Ovary (tissue), 9 donors: ENCODE measurements around the gene ITSN2. TPM values are rescaled to one million over a fixed set of nuclear protein-coding genes. Genes with fewer than 3 reads are reported as not detected.

Experiments
- DNase-seq, 5 donors: peaks; one replicate each; pipeline ENCODE4 v3.0.0-alpha.2; 2019 to 2020
- H3K27ac ChIP-seq, 2 donors: fragments of 200-600 bp; one replicate each; pipeline versions ENCODE4 v1.5.1 to v1.8.0; 2019 to 2022
- H3K27me3 ChIP-seq: fragments of 200-600 bp; one replicate; pipeline ENCODE4 v1.8.0; 2022
- H3K36me3 ChIP-seq: fragments of 200-600 bp; sonication (generic); one replicate; pipeline ENCODE4 v1.5.1; 2019
- H3K4me1 ChIP-seq: one replicate; pipeline ENCODE4 v1.8.1; 2013; ENCODE audit warnings: mild to moderate bottlenecking, moderate library complexity; ENCODE audit not compliant: insufficient read depth
- H3K4me3 ChIP-seq: fragments of 200-600 bp; sonication (generic); one replicate; pipeline ENCODE4 v1.5.1; 2017
- H3K9me3 ChIP-seq, 2 donors: fragments of 200-600 bp in 1 of 2; sonication (generic) in 1 of 2; one replicate each; pipeline versions ENCODE4 v1.5.1 to v1.8.1; 2013 to 2019; ENCODE audit warnings: mild to moderate bottlenecking in 1 of 2, moderate library complexity in 1 of 2
- CTCF ChIP-seq, 3 donors: fragments of 450-650 bp in 2 of 3; fragments of 200-600 bp in 1 of 3; IDR thresholded peaks; one replicate each; pipeline versions ENCODE4 v1.5.1 to v1.8.0; 2016 to 2022; ENCODE audit warnings: antibody characterized with exemption in 3 of 3, mild to moderate bottlenecking in 1 of 3
- EP300 ChIP-seq: sonication (generic); formaldehyde crosslinking; IDR thresholded peaks from one replicate; pipeline ENCODE4 v1.6.1; 2017; ENCODE audit warnings: antibody characterized with exemption
- POLR2A ChIP-seq: fragments of 450-650 bp; IDR thresholded peaks from one replicate; pipeline ENCODE4 v1.6.1; 2017; ENCODE audit warnings: antibody characterized with exemption, mild to moderate bottlenecking, moderate library complexity
- WGBS, 3 donors: extraction: QIAGEN DNeasy Blood & Tissue Kit in 1 of 3; methylation state at CpG; one replicate each; pipeline versions ENCODE4 v1.1.5 to v1.1.7; 2013 to 2017; 5-methylcytosine and 5-hydroxymethylcytosine counted together
- intact Hi-C, 4 donors: fragments of 100-400 bp; cut with DNase I; formaldehyde crosslinking; loops; one replicate each; pipeline versions ENCODE4 v1.11.0 to v1.15.1; 2022 to 2023
- polyA plus RNA-seq, 2 donors: library from polyadenylated mRNA; stranded (reverse); fragments of 200-250 nt in 1 of 2; fragments of 350-450 nt in 1 of 2; fragmentation: Illumina TruSeq in 1 of 2; extraction: RNeasy Lipid Tissue Mini Kit (QIAGEN cat#74804) in 1 of 2; gene quantifications; one replicate each; pipeline ENCODE4 v1.2.3, GENCODE V29; 2013 to 2014
- total RNA-seq, 7 donors: library from RNA; depleted of rRNA in 2 of 7; stranded (reverse); fragments of >200 nt in 2 of 7; fragmentation: NEBNext Ultra II Directional in 3 of 7; extraction: Animal tissue kit (Norgen Biotek cat#: 25700) in 3 of 7; gene quantifications; one replicate each; pipeline versions ENCODE4 v1.1.0 to v1.2.4, GENCODE V29; 2016 to 2023
- donor health status: DM: no; HTN: no; CAD: no; lungs with moderate emphysema.
- donor health status: DM: no; HTN: no; CAD: no.
- donor health status: Bipolar disorder and iron deficiency.
- donor health status: DM: yes; HTN: yes; CAD: no.
- donor health status: DM: no; HTN: no; CAD: no.
- donor health status: DM: yes; HTN: yes; CAD: no.

Gene ITSN2
- total and polyA plus RNA-seq, 9 donors = 17.8 to 44.4 (median 38.5) TPM

DNA sequence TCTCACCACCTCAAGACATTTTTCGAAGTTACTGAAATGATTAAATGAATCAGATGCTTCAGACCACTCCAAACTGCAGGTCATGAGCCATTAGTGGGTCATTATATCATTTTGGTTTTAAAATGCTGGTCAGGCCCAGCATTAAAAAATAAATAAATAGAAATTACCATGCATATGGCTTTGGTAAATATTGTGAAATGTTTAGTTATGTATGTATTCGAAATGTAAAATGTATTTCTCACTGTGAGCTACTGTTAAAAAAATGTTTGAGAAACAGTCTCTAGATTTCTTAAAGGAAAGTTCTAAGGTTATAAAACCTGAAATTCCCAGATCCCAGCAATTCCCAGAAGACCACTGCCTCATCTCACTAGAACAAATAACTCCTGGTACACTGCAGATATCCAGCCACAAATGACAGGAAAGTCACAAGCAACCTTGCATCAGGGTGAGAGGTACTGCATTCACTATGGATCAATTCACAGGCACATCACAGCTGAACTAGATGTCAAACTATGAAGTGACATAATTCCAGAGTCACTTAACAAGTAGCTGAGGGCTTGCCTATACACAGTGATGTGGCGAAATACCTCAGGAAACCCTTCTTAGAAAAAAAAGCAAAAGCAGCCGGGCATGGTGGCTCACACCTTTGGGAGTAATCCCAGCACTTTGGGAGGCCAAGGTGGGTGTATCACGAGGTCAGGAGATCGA lies 138.8 kb downstream of the ITSN2 start:
- H3K27ac ChIP-seq = no peak overlapping the region
- no peaks in the 10 kb centered on the region for H3K27me3 ChIP-seq
- H3K9me3 ChIP-seq = no peaks in the 10 kb centered on the region
- WGBS, 3 donors = 93 to 95% (median 95%) methylated on average over 6 of the region's 6 CpGs
- intact Hi-C loops = no loop called here
- H3K36me3 ChIP-seq = no peaks in the 10 kb centered on the region
- DNase-seq = no peak
- no peak overlapping the region for H3K4me3 ChIP-seq
- TF ChIP-seq CTCF (IDR thresholded peaks at IDR 0.05) = no peak
- TF ChIP-seq POLR2A = no peak
- TF ChIP-seq EP300 = no peak
- no peaks in the 10 kb centered on the region for H3K4me1 ChIP-seq

DNA sequence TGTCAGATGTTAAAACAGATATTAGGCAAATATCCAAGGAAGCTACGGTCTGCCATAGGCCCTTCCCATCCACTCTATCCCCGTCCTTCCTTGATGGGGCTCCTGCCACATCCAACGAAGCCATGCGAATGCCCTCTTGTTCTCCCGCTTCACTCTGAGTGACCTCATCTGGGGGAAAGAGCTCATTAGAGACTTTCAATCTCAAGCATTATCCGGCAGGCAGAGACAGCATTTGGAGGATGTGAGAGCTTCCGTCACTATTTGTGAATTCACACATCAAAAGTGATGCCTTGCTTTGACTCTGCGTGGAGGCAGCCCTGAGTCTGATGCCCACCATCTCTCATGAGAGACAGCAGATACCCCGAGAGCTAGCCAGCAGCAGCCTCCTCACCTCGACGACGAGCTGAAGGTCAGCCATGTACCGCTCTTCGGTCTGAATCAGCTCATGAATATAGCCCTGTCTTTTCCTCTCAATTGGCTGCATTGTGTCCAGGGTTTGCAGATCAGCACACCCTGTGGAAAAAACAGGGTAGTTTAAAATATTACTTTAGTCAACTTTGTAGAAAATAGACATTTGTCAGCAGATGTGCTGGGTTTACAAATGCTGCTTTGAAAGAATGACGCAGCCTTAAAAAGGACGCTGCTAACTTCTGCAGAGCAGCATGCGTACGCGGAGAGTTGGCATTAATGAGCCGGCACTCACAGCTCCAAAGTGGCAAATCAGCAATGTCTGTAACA lies 139.6 kb downstream of the ITSN2 start:
- TF ChIP-seq POLR2A (no peak), EP300 (no peak), CTCF (IDR thresholded peaks at IDR 0.05) (no peak)
- no peaks in the 10 kb centered on the region for H3K9me3 ChIP-seq
- DNase-seq = no peak
- no peaks in the 10 kb centered on the region for H3K4me1 ChIP-seq
- H3K27me3 ChIP-seq = no peaks in the 10 kb centered on the region
- no peak overlapping the region for H3K4me3 ChIP-seq
- intact Hi-C loops = no loop called here
- 86 to 91% (median 88%) methylated on average over 20 of the region's 20 CpGs for WGBS, 3 donors
- H3K36me3 ChIP-seq = no peaks in the 10 kb centered on the region
- H3K27ac ChIP-seq = no peak overlapping the region

GRCh38 chr2:24214880-24215279 lies 145.5 kb downstream of the ITSN2 start:
- Histone ChIP-seq H3K4me1 (no peaks in the 10 kb centered on the region), H3K27ac (no peak overlapping the region), H3K27me3 (no peaks in the 10 kb centered on the region), H3K36me3 (no peaks in the 10 kb centered on the region), H3K4me3 (no peak overlapping the region), H3K9me3 (no peaks in the 10 kb centered on the region)
- intact Hi-C loops = no loop called here
- TF ChIP-seq EP300 = no peak
- TF ChIP-seq POLR2A = no peak
- TF ChIP-seq CTCF (IDR thresholded peaks at IDR 0.05) = no peak
- DNase-seq = no peak
- 89 to 96% (median 92%) methylated on average over 3 of the region's 3 CpGs for WGBS, 3 donors

GRCh38 chr2:24211408-24211807 lies 148.9 kb downstream of the ITSN2 start:
- Histone ChIP-seq H3K4me3 (no peak overlapping the region), H3K4me1 (no peaks in the 10 kb centered on the region), H3K27ac (no peak overlapping the region), H3K9me3 (no peaks in the 10 kb centered on the region), H3K27me3 (no peaks in the 10 kb centered on the region), H3K36me3 (no peaks in the 10 kb centered on the region)
- 78 to 90% (median 80%) methylated on average over 7 of the region's 7 CpGs for WGBS, 3 donors
- DNase-seq = no peak
- intact Hi-C loops = no loop called here
- TF ChIP-seq POLR2A (no peak), CTCF (IDR thresholded peaks at IDR 0.05) (no peak), EP300 (no peak)
